ENCODE data around the gene TIAL1. TPM values are rescaled to one million over a fixed set of nuclear protein-coding genes. Genes with fewer than 3 reads are reported as not detected.

Gene TIAL1
- total and polyA plus RNA-seq, 10 of the 15 experiments (the other 5 are each of a cell fraction or from before 2014, with no cell fraction given), result 26.0 to 159 (median 62.8) TPM

DNA sequence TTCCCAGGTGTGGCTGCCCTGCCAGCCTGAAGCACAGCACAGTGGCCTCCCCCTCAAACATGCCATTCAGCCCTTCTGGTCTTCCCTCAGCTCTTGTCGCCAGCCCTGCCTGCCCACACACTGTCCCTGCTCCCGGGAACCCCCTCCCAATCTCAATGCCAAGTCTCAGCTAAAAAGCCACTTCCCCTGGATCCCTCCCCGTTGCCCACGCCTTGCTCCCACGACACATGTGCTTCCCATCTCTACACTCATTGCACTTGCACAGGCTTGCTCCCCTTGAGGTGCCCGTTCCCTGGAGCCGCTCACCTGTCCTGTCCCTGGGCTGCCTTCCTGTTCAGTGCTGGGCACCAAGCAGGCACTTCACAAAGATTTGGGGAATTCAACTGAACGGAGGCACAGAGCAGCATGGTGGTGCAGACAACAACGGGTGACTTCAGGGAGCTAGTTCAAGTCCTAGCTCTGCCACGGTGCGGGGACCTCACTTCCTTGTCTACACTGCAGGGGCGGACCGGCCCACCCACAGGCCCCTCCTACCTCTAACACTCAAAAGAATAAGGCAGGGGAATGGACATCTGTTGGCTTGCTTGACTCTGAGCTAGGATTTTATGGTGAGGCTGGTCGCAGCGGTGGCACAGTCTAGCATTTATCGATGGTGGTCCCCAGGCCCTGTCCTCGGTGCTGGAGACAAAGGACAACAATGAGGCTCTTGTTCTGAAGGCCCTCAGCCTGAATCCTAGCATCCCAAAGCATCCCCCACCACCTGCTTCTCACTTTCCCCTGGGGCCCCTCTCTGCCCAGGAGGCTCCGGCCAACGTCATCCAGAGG lies 72.7 kb downstream of the TIAL1 start:
- peaks cover 6% of the 10 kb centered on the region for H3K4me1 ChIP-seq (ENCODE audit: control insufficient read depth, insufficient read depth, low read length)
- H3K79me2 ChIP-seq (ENCODE audit: control insufficient read depth, insufficient read depth, low read length), result peaks cover 10% of the 10 kb centered on the region
- CTCF ChIA-PET, result interaction anchor here (0.7 kb wide), 1 partner anchor 20 kb away, joined by 3 read pairs; no protein-coding TSS in a partner anchor
- no peak for FAIRE-seq
- no peak overlapping the region for H3K27ac ChIP-seq (ENCODE audit: control insufficient read depth, insufficient read depth)
- TF ChIP-seq RUNX3 (IDR thresholded peaks at IDR 0.05; ENCODE audit: low read length) (no peak), SIN3A (IDR thresholded peaks at IDR 0.05; ENCODE audit: low read depth, low read length) (no peak), SP1 (IDR thresholded peaks at IDR 0.05; ENCODE audit: low read depth, low read length) (no peak), LARP7 (IDR thresholded peaks at IDR 0.05) (no peak), BACH1 (IDR thresholded peaks at IDR 0.05; ENCODE audit: borderline replicate concordance) (no peak), DPF2 (IDR thresholded peaks at IDR 0.05) (no peak), RELA (IDR thresholded peaks at IDR 0.05; ENCODE audit: borderline replicate concordance, partially characterized antibody) (no peak), TAF1 (IDR thresholded peaks at IDR 0.05; ENCODE audit: borderline replicate concordance, low read depth, low read length) (no peak), EED (IDR thresholded peaks at IDR 0.05; ENCODE audit: low read depth) (no peak), TCF12 (IDR thresholded peaks at IDR 0.05; ENCODE audit: low read depth, low read length) (no peak)
- TF ChIP-seq, protein P1, sequence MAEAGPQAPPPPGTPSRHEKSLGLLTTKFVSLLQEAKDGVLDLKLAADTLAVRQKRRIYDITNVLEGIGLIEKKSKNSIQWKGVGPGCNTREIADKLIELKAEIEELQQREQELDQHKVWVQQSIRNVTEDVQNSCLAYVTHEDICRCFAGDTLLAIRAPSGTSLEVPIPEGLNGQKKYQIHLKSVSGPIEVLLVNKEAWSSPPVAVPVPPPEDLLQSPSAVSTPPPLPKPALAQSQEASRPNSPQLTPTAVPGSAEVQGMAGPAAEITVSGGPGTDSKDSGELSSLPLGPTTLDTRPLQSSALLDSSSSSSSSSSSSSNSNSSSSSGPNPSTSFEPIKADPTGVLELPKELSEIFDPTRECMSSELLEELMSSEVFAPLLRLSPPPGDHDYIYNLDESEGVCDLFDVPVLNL (IDR thresholded peaks at IDR 0.05; ENCODE audit: low read depth, low read length), result no peak
- TF ChIP-seq, protein P2, sequence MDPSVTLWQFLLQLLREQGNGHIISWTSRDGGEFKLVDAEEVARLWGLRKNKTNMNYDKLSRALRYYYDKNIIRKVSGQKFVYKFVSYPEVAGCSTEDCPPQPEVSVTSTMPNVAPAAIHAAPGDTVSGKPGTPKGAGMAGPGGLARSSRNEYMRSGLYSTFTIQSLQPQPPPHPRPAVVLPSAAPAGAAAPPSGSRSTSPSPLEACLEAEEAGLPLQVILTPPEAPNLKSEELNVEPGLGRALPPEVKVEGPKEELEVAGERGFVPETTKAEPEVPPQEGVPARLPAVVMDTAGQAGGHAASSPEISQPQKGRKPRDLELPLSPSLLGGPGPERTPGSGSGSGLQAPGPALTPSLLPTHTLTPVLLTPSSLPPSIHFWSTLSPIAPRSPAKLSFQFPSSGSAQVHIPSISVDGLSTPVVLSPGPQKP (IDR thresholded peaks at IDR 0.05; ENCODE audit: low read depth, low read length), result no peak
- TF ChIP-seq, protein P3, sequence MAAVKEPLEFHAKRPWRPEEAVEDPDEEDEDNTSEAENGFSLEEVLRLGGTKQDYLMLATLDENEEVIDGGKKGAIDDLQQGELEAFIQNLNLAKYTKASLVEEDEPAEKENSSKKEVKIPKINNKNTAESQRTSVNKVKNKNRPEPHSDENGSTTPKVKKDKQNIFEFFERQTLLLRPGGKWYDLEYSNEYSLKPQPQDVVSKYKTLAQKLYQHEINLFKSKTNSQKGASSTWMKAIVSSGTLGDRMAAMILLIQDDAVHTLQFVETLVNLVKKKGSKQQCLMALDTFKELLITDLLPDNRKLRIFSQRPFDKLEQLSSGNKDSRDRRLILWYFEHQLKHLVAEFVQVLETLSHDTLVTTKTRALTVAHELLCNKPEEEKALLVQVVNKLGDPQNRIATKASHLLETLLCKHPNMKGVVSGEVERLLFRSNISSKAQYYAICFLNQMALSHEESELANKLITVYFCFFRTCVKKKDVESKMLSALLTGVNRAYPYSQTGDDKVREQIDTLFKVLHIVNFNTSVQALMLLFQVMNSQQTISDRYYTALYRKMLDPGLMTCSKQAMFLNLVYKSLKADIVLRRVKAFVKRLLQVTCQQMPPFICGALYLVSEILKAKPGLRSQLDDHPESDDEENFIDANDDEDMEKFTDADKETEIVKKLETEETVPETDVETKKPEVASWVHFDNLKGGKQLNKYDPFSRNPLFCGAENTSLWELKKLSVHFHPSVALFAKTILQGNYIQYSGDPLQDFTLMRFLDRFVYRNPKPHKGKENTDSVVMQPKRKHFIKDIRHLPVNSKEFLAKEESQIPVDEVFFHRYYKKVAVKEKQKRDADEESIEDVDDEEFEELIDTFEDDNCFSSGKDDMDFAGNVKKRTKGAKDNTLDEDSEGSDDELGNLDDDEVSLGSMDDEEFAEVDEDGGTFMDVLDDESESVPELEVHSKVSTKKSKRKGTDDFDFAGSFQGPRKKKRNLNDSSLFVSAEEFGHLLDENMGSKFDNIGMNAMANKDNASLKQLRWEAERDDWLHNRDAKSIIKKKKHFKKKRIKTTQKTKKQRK (IDR thresholded peaks at IDR 0.05; ENCODE audit: low read depth, low read length), result no peak
- TF ChIP-seq, protein P4, sequence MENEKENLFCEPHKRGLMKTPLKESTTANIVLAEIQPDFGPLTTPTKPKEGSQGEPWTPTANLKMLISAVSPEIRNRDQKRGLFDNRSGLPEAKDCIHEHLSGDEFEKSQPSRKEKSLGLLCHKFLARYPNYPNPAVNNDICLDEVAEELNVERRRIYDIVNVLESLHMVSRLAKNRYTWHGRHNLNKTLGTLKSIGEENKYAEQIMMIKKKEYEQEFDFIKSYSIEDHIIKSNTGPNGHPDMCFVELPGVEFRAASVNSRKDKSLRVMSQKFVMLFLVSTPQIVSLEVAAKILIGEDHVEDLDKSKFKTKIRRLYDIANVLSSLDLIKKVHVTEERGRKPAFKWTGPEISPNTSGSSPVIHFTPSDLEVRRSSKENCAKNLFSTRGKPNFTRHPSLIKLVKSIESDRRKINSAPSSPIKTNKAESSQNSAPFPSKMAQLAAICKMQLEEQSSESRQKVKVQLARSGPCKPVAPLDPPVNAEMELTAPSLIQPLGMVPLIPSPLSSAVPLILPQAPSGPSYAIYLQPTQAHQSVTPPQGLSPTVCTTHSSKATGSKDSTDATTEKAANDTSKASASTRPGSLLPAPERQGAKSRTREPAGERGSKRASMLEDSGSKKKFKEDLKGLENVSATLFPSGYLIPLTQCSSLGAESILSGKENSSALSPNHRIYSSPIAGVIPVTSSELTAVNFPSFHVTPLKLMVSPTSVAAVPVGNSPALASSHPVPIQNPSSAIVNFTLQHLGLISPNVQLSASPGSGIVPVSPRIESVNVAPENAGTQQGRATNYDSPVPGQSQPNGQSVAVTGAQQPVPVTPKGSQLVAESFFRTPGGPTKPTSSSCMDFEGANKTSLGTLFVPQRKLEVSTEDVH (IDR thresholded peaks at IDR 0.05; ENCODE audit: low read depth, partially characterized antibody), result no peak
- TF ChIP-seq, protein P5, sequence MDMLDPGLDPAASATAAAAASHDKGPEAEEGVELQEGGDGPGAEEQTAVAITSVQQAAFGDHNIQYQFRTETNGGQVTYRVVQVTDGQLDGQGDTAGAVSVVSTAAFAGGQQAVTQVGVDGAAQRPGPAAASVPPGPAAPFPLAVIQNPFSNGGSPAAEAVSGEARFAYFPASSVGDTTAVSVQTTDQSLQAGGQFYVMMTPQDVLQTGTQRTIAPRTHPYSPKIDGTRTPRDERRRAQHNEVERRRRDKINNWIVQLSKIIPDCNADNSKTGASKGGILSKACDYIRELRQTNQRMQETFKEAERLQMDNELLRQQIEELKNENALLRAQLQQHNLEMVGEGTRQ (IDR thresholded peaks at IDR 0.05; ENCODE audit: borderline replicate concordance, low read depth, low read length), result no peak
- peaks cover 20 to 26% of the 10 kb centered on the region in 2 experiments; a peak in 3 of 4 replicates for H3K36me3 ChIP-seq (ENCODE audit: control insufficient read depth in 2 of 2, insufficient read depth in 2 of 2, low read length in 1 of 2)
- no peak for ATAC-seq
- intact Hi-C loops (cut with micrococcal nuclease; ENCODE audit: unreplicated experiment) (no loop called here), in situ Hi-C loops (cut with MboI) (no loop called here)
- no peaks in the 10 kb centered on the region for H3K9me3 ChIP-seq (replicated peaks; ENCODE audit: control insufficient read depth, insufficient read depth, low read length)
- WGBS (ENCODE audit: insufficient coverage, insufficient replicate concordance, low lambda C conversion rate, missing lambda C conversion rate), result 98% methylated on average over 19 of the region's 19 CpGs
- POLR2A ChIA-PET, result interaction anchor here (0.6 to 1.2 kb wide), 2 partner anchors 11 to 15 kb away, joined by 3 to 5 read pairs; no protein-coding TSS in a partner anchor
- DNase-seq (ENCODE audit: low read depth, low spot score), result no peak
- no peak overlapping the region for H3K4me3 ChIP-seq
- no peaks in the 10 kb centered on the region for H3K27me3 ChIP-seq (replicated peaks in 1 of 2; ENCODE audit: control insufficient read depth in 2 of 2, insufficient read depth in 2 of 2, low read length in 1 of 2)
- SMC1A ChIA-PET (ENCODE audit: uncharacterized antibody, unreplicated experiment), result no interaction called here
- H3K4me2 ChIP-seq (ENCODE audit: control insufficient read depth, insufficient read depth), result no peak overlapping the region
- no TSS peak for BruUV-seq (replicated peaks)
- H4K20me1 ChIP-seq (ENCODE audit: control insufficient read depth, insufficient read depth), result no peaks in the 10 kb centered on the region
- no peak overlapping the region for H3K9ac ChIP-seq (ENCODE audit: control insufficient read depth, insufficient read depth, low read length)
- RAD21 ChIA-PET (ENCODE audit: unreplicated experiment), result no interaction called here
- no peak overlapping the region for H2AFZ ChIP-seq (ENCODE audit: control insufficient read depth, low read depth, low read length)
